Endometrial microvascular endothelial cells (primary cell): ENCODE measurements around the gene KRTAP10-8. TPM values are rescaled to one million over a fixed set of nuclear protein-coding genes. Genes with fewer than 3 reads are reported as not detected.
"Not testable (repeated sequence)": the region's sequence is repeated elsewhere in the genome, so short reads cannot be mapped to it uniquely, and the experiment has no call there.

Experiments
- in situ Hi-C: cut with HindIII; loops from 2 replicates; pipeline ENCODE4 v1.10.0; 2017; ENCODE audit warnings: low sequenced_read_pairs, low pct_unique_long_range_greater_than_20kb; ENCODE audit errors: inconsistent ontology term
- total RNA-seq: library from RNA; depleted of rRNA; stranded (reverse); fragments of >200 nt; gene quantifications from one replicate; pipeline ENCODE4 v1.2.3, GENCODE V29; 2015; ENCODE audit errors: inconsistent ontology term

The KRTAP10-8 gene, protein sequence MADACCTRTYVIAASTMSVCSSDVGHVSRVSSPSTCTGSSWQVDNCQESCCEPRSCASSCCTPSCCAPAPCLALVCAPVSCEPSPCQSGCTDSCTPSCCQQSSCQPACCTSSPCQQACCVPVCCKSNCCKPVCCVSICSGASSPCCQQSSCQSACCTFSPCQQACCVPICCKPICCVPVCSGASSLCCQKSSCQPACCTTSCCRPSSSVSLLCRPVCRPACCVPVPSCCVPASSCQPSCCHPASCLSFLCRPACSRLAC
- not detected for total RNA-seq

DNA sequence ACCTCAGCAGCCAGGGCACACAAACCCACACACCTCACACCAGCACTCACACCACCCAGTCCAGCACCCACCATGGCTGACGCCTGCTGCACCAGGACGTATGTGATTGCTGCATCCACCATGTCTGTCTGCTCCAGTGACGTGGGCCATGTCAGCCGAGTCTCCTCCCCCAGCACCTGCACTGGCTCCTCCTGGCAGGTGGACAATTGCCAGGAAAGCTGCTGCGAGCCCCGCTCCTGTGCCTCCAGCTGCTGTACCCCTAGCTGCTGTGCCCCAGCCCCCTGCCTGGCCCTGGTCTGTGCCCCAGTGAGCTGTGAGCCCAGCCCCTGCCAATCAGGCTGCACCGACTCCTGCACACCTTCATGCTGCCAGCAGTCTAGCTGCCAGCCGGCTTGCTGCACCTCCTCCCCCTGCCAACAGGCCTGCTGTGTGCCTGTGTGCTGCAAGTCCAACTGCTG, at the start of gene KRTAP10-8:
KRTAP10-8 (plus strand) TSS at position 51 of the 458 bp plus-strand sequence; CDS start at position 73, 22 bp downstream.
- in situ Hi-C loops: no loop called here

DNA sequence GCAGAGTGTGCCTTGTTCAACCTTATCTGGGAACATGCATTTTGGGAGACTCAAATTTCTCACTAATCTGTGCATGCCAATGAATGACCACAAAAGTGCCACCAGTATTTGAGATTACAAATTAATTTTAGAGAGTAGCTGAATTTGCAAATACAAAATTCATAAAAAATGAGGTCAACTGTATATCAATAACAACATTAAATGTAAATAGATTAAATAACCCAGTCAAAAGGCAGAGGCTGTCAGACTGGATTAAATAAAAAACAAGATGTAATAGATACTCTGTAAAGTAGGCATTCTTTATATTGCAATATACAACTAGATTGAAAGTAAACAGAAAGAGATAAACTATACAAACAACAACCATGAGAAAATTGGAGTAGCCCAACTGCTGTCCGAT, 47.8 kb upstream of the KRTAP10-8 start:
- in situ Hi-C loops: no loop called here

DNA sequence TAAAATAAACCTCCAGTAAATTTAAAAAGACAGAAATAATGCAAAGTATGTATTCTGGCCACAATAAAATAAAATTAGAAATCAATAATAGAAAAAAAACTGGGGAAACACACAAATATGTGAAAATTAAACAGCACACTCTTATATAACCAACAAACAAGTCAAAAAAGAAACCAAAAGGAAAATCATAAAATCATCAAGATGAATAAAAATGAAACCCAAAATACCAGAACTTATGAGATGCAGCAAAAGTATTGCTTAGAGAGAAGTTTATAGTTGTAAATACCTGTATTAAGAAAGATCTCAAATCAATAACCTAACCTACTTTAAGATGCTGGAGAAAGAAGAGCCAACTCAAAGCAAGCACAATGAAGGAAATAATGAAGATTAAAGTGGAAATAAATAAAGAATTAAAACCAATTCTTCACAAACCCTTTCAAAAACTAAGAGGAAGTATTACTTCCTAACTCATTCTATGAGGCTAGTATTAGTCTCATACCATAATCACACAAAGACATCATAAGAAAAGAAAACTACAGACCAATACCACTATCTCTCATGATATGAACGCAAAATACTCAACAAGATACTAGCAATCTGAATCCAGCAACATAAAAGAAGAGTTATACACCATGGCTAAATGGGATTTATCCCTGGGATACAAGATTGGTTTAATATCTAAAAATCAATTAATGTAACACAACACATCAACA, 46.8 kb upstream of the KRTAP10-8 start:
- in situ Hi-C loops: no loop called here

DNA sequence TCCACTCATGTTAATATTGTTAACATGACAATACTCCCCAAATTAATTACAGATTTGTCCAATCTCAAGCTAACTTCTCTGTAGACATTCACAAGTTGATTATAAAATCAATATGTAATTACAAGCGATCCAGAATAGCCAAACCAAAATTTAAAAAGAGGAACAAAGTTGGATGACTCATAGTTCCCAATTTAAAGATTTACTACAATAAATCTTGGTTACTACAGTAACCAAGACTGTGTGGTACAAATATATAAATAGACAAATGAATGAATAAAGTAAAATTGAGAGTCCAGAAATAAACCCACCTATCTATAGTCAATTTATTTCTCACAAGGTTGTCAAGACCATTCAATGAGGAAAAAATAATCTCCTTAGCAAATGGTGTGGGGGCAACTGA, 45.5 kb upstream of the KRTAP10-8 start:
- in situ Hi-C loops: no loop called here

DNA sequence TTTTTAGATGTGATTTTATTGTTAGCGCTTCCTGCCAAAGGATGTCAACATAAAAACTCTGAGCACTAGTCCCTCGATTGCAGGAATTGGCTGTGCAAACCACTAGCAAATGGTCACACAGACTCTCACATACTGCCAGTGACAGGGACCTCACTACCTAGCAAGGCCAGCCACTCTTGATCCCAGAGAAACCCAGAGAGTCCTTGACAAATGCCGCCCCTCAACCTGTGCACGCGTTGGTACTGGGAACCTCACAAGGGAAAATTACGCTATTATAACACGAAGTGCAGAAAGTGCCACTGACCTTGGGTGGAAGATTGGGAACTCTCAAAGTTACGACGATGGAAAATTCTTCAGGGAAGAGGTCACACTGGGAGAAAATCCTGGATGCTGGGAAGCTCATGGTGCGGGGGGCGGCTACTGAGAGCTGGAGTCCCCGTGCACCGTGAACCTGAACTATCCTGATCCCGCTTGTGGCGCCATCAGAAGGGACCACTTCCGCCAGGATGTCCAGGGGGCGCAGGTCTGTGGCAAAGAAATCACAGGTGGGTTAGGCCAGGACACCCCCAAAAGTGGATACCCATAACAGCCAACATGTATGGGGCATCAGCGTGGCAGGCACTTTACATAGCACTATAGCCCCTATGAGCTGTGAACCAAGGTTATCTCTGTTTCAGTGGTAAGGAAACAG, 44.3 kb upstream of the KRTAP10-8 start:
- in situ Hi-C loops: no loop called here

DNA sequence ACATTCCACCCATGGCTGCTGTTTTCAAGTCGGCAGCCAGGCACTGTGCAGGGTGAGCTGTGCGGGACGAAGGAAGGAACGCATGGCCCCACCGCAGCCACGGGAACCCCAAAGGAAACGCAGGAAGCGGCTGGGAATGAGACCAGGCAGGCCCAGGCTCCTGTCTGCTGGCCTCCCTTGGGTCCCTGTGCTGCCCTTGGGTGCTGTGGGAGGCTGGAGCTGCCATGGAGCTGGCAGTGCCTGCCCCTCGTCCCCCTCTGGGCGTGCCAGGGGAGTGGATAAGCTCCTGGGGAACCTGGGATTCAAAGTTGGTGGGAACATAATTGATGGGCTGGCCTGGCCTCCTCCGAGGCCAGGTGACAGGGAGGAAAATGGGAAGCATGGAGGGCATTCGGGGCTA, 43.6 kb upstream of the KRTAP10-8 start:
- in situ Hi-C loops: no loop called here

DNA sequence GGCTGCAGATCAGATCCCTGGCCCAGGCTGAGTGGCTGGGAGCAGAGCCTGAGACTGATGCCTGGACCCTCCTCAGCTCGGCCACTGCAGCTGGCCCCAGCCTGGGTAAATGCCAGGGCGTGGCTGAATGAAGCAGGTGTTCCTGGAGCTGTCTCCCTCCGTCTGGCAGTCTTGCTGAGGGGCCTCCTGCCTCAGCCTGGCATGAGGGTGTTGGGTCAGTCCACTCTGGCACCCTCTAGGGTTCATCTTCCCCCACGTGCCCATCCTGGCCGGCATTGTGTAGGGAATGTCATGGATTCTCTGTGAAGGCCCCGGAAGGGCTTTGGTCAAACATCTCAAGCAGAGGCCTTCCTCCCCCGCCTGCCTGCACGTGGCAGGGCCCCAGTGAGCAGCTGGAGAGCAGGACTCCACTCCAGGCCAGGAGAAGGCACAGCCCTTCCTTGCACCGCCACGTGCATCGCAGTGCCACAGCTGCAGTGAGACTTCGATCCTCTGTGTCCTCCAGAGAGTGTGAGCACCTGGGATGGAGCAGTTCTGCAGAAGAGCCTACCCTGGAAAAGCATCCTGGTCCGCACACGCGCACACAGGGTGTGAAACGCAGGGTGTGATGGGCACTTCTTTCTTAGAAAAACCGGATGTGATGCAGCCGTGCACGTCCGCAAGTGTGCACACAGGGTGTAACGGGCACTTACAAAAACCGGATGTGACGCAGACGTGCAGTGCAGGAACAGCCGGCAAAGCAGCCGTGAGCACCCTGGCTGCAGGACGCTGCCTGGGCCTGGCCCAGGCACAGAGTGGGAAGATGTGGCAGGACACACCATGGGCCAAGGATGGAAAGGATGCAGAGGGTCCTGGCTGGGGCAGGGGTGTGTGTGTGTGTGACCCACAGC, 43.0 kb upstream of the KRTAP10-8 start:
- in situ Hi-C loops: no loop called here

DNA sequence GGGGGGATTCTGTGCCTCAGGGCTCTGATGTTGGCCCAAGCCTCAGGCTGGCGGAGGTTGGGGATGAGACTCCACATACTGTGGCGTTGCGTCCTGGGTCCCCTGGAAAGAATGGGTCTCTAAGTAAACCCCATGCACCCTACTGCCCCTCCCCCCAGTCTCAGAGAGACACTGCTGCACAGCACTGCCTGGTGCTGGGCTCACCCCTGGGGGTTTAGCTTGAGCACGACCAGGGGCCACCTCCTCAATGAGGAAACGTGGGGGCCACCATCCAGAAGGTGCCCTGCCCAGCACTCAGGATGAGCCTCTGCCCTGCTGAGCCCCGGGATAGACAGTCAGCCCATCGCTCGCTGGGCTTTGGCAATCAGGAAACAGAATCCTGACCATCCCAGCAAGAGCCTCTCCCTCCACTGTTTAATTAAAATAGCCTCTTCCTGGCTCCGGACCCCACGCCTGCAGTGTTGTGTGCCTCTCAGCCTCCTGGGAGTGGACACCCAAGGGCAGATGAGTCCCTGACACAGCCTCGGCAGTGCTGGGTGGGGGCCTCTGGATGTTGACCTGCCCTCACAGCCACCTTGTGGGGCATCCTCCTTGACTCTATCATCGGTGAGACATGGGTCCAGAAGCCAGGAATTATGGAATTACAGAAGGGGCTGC, 41.9 kb upstream of the KRTAP10-8 start:
- in situ Hi-C loops: no loop called here

DNA sequence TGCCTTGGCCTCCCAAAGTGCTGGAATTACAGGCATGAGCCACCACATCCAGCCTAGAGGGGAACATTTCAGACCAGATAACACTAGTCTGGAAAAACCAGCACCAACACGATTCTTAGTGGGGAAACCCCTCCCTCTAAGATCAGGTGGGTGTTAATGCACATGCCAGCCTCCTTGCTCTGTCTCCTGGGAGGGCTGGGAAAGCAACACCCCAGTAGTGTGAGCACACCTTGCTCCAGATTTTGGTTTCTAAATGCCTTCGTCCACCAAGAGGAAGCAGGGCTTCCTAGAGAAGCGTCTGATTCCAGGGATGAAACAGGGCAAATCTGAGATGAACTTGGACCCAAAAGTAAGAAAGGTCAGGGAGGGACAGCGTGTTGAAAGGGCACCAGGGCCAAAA, 40.6 kb upstream of the KRTAP10-8 start:
- in situ Hi-C loops: no loop called here

DNA sequence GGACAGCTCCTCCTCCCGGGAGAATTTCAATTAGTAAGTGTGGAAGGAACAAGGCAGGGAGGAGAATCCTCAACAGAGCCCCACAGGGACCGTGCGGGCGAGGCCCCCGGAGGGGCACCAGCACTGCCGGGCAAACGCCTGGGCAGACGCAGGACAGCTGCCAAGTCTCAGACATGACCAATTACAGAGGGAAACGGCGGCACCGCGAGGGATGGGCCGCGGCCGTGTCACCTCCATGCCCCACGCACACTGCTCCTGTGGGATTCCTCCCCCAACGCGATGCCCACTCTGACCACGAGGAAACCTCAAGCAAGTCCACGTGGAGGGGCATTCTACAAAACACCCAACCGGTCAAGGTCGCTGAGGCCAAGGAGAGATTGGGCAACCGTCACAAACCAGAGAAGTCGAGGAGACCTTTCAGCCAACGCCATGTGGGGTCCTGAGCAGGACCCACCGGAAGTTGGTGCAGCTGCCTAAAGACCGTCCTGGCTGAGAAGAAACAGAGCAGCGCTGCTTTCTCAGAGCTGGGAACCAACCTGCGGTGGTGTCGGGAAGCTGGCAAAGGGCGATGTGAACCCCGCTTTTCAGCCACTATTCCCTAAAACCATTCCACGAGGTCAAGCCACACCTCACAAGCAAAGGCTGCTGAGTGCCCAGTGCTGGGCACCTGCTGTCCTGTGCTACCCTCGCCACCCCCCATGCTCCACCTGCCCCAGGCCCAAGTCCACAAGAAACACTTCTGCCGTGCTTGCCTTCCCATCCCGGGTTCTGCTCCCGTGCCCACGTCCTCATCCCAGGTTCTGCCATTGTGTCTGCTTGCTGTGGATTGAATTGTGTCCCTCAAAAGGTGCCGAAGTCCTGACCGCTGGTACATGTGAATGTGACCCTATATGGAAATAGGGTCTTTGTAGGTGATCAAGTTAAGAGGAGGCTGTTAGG, 39.8 kb upstream of the KRTAP10-8 start:
- in situ Hi-C loops: no loop called here

DNA sequence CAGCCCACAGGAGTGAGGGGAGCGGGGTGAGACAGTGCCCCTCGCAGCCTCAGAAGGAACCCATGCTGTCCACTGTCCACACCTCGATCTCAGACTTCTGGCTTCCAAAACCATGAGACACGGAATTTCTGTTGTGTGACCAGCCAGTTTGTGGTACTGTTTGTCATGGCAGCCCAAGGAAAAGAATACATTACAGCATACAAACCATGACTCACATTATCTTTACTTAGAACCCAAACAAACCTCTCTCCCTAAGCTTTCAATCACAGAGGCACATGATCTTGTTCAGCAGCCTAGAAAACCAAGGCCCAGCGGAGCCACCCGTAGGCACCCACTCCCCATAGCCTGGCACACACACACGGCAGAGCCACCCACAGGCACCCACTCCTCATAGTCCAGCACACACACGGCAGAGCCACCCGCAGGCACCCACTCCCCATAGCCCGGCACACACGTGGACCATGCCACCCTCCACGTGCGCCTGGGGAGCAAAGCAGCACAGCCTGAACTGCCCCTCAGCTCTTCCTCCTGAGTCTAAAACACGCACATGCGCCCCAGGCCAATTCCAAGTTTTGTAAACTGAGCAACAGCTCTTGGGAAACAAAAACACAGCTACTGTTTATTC, 38.8 kb upstream of the KRTAP10-8 start:
- in situ Hi-C loops: no loop called here

DNA sequence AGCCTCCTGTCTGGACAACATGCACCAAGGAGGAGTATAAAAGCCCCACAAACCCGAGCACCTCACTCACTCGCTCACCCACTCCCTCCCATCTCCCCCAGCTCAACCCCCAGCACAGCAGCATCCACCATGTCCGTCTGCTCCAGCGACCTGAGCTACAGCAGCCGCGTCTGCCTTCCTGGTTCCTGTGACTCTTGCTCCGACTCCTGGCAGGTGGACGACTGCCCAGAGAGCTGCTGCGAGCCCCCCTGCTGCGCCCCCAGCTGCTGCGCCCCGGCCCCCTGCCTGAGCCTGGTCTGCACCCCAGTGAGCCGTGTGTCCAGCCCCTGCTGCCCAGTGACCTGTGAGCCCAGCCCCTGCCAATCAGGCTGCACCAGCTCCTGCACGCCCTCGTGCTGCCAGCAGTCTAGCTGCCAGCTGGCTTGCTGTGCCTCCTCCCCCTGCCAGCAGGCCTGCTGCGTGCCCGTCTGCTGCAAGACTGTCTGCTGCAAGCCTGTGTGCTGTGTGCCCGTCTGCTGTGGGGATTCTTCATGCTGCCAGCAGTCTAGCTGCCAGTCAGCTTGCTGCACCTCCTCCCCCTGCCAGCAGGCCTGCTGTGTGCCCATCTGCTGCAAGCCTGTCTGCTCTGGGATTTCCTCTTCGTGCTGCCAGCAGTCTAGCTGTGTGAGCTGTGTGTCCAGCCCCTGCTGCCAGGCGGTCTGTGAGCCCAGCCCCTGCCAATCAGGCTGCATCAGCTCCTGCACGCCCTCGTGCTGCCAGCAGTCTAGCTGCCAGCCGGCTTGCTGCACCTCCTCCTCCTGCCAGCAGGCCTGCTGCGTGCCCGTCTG, 38.0 kb upstream of the KRTAP10-8 start, which contains the start of gene KRTAP10-4:
KRTAP10-4 (plus strand) TSS at position 100 of the 827 bp plus-strand sequence; CDS start at position 130, 30 bp downstream.
- in situ Hi-C loops: not testable (repeated sequence)

DNA sequence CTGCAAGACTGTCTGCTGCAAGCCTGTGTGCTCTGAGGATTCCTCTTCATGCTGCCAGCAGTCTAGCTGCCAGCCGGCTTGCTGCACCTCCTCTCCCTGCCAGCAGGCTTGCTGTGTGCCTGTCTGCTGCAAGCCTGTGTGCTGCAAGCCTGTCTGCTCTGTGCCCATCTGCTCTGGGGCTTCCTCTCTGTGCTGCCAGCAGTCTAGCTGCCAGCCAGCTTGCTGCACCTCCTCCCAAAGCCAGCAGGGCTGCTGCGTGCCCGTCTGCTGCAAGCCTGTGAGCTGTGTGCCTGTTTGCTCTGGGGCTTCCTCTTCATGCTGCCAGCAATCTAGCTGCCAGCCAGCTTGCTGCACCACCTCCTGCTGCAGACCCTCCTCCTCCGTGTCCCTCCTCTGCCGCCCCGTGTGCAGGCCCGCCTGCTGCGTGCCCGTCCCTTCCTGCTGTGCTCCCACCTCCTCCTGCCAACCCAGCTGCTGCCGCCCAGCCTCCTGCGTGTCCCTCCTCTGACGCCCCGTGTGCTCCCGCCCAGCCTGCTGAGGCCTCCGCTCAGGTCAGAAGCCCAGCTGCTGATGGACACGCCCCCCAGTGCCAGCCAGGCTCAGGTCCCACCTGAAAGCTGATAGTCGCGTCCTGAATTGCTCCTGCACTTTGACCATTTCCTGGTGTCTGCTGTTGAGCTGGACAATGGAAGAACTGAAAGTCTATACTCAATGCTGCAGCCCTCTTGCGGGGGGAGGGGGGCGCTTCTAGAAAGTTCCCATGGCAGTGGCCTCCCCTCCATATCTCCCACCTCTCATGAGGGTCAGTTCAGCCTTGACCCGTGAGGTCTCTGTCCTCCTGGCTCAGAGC, 37.2 kb upstream of the KRTAP10-8 start:
- in situ Hi-C loops: no loop called here

DNA sequence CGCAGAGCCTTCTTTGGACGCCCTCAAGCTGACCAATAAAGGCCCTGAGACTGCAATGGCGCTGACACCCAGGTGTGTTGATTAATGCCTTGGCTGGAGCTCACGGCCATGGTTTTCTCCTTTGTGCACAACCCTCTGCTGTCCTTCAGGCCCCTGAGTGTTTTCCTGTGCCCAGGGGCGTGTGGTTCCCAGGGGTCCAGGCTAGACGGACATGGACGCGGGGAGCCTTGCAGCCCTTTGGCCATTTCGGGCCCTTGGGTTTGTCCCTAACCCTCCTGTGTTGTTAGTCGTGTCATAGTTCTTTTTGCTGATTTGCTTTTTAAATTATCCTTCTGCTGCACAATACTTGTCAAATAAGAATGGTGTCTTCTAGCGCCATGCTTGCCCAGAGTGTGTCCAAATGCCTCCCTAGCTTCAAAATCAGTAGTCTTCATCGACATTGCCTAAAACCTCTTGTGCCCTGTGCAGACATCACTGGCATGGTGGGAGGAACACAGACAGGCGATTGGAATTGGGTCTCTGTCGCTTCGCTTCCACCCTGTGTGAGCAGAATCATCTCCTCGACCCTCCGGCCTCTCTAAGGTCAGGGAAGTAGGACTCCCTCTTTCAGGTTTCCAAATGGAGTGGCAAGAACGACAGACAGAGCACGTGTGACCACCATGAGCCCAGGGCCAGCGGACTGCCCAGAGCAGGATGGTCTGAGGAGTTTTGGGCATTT, 36.4 kb upstream of the KRTAP10-8 start:
- in situ Hi-C loops: no loop called here

DNA sequence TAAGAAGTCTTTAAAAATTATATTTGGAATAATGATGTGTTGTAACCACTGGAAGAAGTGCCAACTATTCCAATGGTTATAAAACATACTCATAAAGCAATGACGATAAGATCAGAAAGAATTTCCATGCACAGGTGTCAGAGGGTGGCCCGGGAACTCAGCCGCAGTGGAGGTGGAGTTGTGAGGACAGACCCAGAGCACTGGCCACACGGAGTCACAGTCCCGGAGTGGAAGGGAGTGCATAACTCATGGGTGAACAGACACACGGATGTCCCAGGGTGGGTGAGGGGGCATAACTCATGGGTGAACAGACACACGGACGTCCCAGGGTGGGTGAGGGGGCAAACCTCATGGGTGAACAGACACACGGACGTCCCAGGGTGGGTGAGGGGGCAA, 35.9 kb upstream of the KRTAP10-8 start:
- in situ Hi-C loops: no loop called here
